Activated CD4-positive, alpha-beta T cell treated with anti-CD3 and anti-CD28 coated beads, Interleukin-2, amount 50 U/mL, for 24 hours (primary cell): ENCODE data around the gene GPX8.

Source experiments
- DNase-seq, 2 donors: peaks; one replicate each; pipeline ENCODE4 v3.0.0-alpha.2; 2020; ENCODE audit warnings: low read depth in 1 of 2, low spot score in 1 of 2

The GPX8 gene

GRCh38 chr5:55159763-55160492 is at the start of gene GPX8:
Gene GPX8, plus strand, starts transcription at chr5:55160171. Its CDS starts 22 bp downstream, at chr5:55160193.
- peak in 1 of 2 donors; percentile 27 for DNase-seq

- no peak for DNase-seq
Observed at GRCh38 chr5:55110217-55110616, 49.8 kb upstream of the GPX8 start.

- no peak for DNase-seq
Observed at GRCh38 chr5:55113327-55113726, 46.6 kb upstream of the GPX8 start.

GRCh38 chr5:55114061-55114460 is 45.9 kb upstream of the GPX8 start:
- DNase-seq, result no peak

GRCh38 chr5:55123365-55123764 is 36.6 kb upstream of the GPX8 start:
- no peak for DNase-seq

- DNase-seq, result no peak
Observed at GRCh38 chr5:55134053-55134722, 25.8 kb upstream of the GPX8 start.

GRCh38 chr5:55136521-55136920 is 23.4 kb upstream of the GPX8 start:
- DNase-seq, result no peak

GRCh38 chr5:55140908-55141665 is 18.9 kb upstream of the GPX8 start:
- DNase-seq, result no peak

GRCh38 chr5:55141945-55142690 is 17.9 kb upstream of the GPX8 start:
- no peak for DNase-seq

- DNase-seq, result no peak
Observed at GRCh38 chr5:55143624-55144023, 16.3 kb upstream of the GPX8 start.

- DNase-seq, result no peak
Observed at GRCh38 chr5:55146080-55146479, 13.9 kb upstream of the GPX8 start.

GRCh38 chr5:55146543-55147151 is 13.3 kb upstream of the GPX8 start:
- peak; percentile 59 to 82 for DNase-seq

GRCh38 chr5:55149308-55149795 is 10.6 kb upstream of the GPX8 start:
- DNase-seq, result no peak

GRCh38 chr5:55151923-55152842 is 7.8 kb upstream of the GPX8 start:
- no peak for DNase-seq

GRCh38 chr5:55154873-55155272 is 5.1 kb upstream of the GPX8 start:
- no peak for DNase-seq

GRCh38 chr5:55160493-55161209 is 680 bp downstream of the GPX8 start:
- no peak for DNase-seq

GRCh38 chr5:55162666-55163065 is 2.7 kb downstream of the GPX8 start:
- DNase-seq, result no peak

GRCh38 chr5:55171471-55171870 is 11.5 kb downstream of the GPX8 start:
- no peak for DNase-seq
